GM21529 (cell line): ENCODE data around the gene HECTD2.
"Not testable (repeated sequence)": the region's sequence is repeated elsewhere in the genome, so short reads cannot be mapped to it uniquely, and the experiment has no call there.

Experiments
- ATAC-seq: cut with Tn5 transposase; IDR thresholded peaks from one replicate; pipeline ENCODE4 v1.9.1; 2021; ENCODE audit not compliant: unreplicated experiment

HECTD2 gene

GRCh38 chr10:91536111-91536510, 126.0 kb downstream of the HECTD2 start:
- no peak for ATAC-seq

GRCh38 chr10:91536733-91537132, 126.6 kb downstream of the HECTD2 start:
- no peak for ATAC-seq

GRCh38 chr10:91537614-91538383, 127.7 kb downstream of the HECTD2 start:
- ATAC-seq, result no peak

- no peak for ATAC-seq
These were observed 129.8 kb downstream of the HECTD2 start for GRCh38 chr10:91539930-91540329.

DNA sequence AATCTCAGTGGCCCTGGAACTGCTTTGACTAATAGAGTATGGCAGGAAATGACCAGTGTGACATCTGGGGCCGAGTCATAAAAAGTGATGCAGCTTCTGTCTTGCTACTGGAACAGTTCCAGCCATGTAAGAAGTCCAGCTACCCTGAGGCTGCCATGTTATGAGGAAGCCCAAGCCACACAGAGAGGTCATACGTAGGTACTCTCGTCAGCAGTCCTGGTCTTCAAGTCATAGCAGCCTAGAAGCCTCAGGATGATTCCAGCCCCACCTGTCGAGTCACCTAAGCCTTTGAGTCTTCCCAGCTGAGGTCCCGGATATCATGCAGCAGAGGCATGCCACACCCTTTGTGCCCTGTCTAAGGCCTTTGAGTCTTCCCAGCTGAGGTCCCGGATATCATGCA, 130.6 kb downstream of the HECTD2 start:
- ATAC-seq, result no peak

GRCh38 chr10:91541481-91541880, 131.3 kb downstream of the HECTD2 start:
- ATAC-seq, result no peak

DNA sequence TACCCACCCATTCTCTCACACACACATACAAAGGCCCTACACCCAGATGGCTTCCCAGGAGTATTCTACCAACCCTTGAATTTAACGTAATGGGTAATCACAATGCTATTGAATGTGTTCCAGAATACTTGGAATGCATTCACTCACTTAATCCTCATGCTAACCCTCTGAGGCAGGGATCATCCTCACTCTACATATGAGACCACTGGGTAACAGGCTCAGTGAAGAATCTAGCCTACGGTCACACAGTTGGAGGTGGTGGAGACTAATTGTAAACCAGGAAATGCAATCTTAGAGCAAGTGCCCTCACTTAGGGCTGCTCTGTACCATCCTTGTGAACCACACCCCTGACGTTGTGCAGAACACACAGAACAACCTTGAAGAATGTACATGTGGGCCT, 135.2 kb downstream of the HECTD2 start:
- ATAC-seq, result no peak

DNA sequence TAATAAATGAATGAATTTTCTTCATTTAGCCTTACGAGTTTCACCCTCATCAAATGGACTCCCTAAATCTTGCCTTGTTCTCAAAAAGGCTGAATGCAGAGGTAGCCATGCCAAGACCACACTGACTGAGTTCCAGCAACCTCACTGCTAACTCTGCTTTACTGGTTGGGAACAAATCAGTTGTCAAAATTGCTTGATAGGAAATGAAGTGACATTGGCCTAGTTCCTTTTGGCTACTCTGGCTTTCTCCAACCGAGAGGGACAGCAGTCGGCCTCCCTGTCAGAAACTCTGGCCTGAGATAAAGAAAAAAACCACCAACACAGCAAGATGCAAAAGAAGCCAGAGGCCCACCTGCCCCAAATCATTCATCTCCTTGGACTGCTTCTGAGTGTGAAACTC, 135.7 kb downstream of the HECTD2 start:
- no peak for ATAC-seq

DNA sequence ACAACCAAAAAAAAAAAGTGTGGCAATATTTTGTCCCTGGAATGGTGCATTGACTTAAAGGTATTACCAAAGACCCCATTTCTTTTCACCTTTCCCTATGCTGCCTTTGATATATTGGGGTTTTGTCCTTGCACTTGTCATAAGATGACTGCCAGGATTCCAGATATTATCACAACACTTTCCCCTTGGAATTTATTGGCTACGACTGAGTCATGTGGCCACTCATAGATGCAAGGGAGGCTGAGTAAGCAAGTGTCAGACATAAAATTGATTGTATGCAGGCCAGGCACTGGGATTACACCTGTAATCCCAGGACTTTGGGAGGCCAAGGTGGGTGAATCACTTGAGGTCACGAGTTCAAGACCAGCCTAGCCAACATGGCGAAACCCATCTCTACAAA, 139.1 kb downstream of the HECTD2 start:
- no peak for ATAC-seq

DNA sequence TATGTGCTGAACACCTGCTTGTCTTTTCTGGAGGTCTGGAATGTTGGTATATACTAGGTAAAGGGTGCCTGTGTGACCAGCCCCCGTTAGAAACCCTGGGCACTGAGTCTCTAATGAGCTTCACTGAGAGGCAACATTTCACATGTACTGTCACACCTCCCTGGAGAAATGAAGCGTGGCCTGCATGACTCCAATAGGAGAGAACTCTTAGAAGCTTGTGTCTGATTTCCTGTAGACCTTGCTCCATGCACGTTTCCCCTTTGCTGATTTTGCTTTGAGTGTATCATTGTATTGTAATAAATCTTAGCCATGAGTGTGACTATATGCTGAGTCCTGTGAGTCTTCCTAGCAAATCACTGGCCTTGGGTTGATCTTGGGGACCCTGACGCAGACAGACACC, 139.9 kb downstream of the HECTD2 start:
- ATAC-seq, result no peak

GRCh38 chr10:91551856-91552255, 141.7 kb downstream of the HECTD2 start:
- ATAC-seq, result no peak

DNA sequence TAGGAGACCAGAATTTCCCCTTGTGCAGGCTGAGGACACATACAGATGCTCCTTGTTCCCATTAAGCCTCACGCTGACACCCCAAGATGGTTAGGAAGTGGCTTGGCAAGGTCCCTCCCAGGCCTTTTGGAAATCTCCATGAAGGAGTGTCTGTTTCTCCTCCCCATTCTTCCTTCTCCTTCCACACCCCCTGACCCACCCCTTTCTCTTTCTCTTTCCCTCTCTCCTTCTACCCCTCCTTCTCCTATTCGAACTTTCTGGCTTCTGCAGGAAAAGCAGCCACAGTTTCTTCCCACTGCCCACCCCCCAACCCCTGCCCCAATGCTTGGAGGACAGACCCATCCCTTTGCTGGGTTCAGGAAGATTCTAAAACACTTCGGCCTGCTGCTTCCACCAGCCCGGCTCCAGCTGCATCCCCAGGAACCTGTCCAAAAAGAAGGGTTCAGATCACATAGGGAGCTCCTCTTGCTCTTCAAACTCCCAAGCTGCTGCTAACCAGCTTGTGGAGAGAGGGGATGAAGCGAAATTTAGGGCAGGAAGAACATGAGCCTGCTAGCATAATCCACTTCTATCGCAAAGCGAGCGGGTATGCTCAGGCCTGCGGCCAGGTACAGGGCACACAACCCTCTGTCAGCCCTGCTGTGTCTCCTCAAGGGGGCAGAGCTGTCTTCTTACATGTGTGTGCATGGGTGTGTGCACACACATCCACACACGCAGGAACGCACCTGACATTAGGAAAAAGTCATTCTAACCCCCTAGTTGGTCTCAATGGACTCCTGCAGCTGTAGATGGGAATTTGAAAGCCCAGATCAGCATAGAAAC, 142.3 kb downstream of the HECTD2 start:
- ATAC-seq, result no peak

- no peak for ATAC-seq
These were observed 145.3 kb downstream of the HECTD2 start for GRCh38 chr10:91555455-91555854.

- no peak for ATAC-seq
These were observed 146.8 kb downstream of the HECTD2 start for GRCh38 chr10:91556691-91557566.

GRCh38 chr10:91557651-91558111, 147.5 kb downstream of the HECTD2 start:
- ATAC-seq, result peak; percentile 72

DNA sequence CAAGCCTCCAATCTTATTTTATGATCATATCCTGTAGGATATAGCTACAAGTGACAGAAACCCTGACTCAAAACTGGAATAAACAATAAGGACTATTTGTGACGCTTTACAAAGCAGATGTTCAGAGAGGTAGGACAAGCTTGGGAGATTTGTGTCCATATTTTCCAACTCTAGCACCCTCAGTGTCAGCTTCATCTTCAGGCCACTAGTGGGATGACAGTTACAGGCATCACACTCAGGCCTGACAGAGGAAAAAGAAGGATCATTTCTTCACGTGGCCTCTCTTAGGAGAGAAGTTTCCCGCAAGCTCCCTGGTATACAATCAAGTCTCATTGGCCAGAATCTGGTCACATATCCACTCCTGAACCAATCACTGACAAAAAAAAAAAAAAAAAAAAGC, 148.3 kb downstream of the HECTD2 start:
- ATAC-seq, result no peak

GRCh38 chr10:91559169-91559568, 149.0 kb downstream of the HECTD2 start:
- ATAC-seq, result no peak

- no peak for ATAC-seq
These were observed 149.6 kb downstream of the HECTD2 start for GRCh38 chr10:91559750-91560149.

DNA sequence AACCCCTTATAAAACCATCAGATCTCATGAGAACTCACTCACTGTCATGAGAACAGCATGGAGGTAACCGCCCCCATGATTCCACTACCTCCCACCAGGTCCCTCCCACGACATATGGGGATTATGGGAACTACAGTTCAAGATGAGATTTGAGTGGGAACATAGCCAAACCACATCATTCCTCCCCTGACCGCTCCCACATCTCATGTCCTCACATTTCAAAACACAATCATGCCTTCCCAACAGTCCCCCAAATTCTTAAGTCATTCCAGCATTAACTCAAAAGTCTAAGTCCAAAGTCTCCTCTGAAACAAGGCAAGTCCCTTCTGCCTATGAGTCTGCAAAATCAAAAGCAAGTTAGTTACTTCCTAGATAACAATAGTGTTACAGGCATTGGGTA, 150.7 kb downstream of the HECTD2 start:
- not testable (repeated sequence) for ATAC-seq

DNA sequence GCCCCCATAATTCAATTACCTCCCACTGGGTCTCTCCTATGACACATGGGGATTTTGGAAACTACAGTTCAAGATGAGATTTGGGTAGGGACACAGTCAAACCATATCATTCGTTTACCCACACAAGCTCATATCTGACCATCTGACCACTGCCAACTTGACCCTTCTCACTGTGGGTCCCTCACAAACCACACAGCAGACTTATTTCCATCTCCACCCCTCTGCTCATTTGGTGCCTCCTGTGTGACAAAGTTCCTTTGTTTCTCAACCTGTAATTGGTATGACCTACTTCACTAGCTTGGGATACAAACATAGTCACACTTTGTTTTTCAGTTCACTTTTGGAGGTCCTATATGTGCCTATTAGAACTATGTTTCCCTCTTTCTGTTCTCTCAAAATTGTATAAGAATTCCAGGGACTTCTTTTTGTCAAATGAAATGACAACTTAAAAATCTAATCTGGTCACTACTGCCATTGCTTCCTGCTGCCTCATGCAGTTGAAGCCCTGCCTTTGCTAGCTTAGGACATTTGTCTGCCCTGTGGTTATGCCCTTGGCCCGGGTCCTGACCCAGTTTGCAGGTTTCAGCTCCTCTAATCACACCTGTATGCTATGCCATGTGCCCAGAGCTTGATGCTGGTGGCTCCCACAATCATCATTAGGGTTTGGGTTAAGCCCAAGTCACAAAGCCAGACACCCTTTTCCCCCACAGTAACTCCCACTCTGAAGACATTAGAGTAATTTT, 152.9 kb downstream of the HECTD2 start:
- ATAC-seq, result no peak

GRCh38 chr10:91564026-91564425, 153.9 kb downstream of the HECTD2 start:
- no peak for ATAC-seq
